GM12891 (cell line): ENCODE data around the gene THRA.

ENCODE experiments used
- DNase-seq: peaks from one replicate; pipeline ENCODE4 v3.0.0; 2011; ENCODE audit warnings: low spot score; ENCODE audit not compliant: insufficient read length
- FAIRE-seq: peaks from 2 replicates; lab custom pipeline; 2011; peaks lifted over from hg19 to GRCh38; lab: Jason Lieb, UNC
- PAX5 ChIP-seq: IDR thresholded peaks from 2 replicates; pipeline ENCODE4 v1.6.1; 2011; ENCODE audit warnings: low read length, moderate library complexity, mild to moderate bottlenecking; ENCODE audit not compliant: insufficient read depth, severe bottlenecking
- POLR2A ChIP-seq: IDR thresholded peaks from 2 replicates; pipeline ENCODE4 v1.6.1; 2011; ENCODE audit warnings: low read depth, low read length, control low read depth
- POLR2AphosphoS5 ChIP-seq: IDR thresholded peaks from 2 replicates; pipeline ENCODE4 v1.6.1; 2011; ENCODE audit warnings: low read depth, low read length, control low read depth
- POU2F2 ChIP-seq: IDR thresholded peaks from 2 replicates; pipeline ENCODE4 v1.6.1; 2011; ENCODE audit warnings: low read depth, mild to moderate bottlenecking, control low read depth, low read length, moderate library complexity
- SPI1 ChIP-seq: IDR thresholded peaks from 2 replicates; pipeline ENCODE4 v1.6.1; 2011; ENCODE audit warnings: low read depth, low read length, control low read depth
- TAF1 ChIP-seq: IDR thresholded peaks from 2 replicates; pipeline ENCODE4 v1.6.1; 2011; ENCODE audit warnings: low read depth, low read length, control low read depth

The THRA gene

GRCh38 chr17:40112718-40113109, 49.9 kb downstream of the THRA start:
- no peak for TF ChIP-seq TAF1
- TF ChIP-seq SPI1: no peak
- TF ChIP-seq PAX5: no peak
- no peak for TF ChIP-seq POU2F2
- no peak for TF ChIP-seq POLR2AphosphoS5
- no peak for TF ChIP-seq POLR2A
- no peak for FAIRE-seq
- DNase-seq: no peak

- FAIRE-seq (peak; percentile 85), DNase-seq (peak; percentile 88)
- TF ChIP-seq POU2F2 (no peak), PAX5 (no peak), POLR2A (peak; percentile 39; the same call in 1 of the 2 replicates), POLR2AphosphoS5 (no peak; the same call in 1 of the 2 replicates), SPI1 (no peak)
Measured at GRCh38 chr17:40113110-40113906, 50.5 kb downstream of the THRA start.

DNA sequence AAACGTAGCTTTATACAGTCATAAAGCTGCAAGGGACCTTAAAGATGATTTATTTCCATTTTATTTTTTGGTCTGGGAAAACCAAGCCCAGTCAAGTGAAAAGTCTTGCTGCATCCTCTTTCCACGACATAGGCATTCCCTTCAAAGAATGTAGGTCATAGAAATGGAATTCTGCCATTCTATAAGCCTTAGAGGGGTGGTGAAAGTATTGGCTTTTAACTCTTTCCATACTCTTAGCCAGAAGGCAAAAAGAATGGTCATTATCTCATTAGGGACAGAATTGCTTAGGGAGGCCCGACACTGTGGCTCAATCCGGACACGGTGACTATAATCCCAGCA, 51.1 kb downstream of the THRA start:
- DNase-seq: no peak
- FAIRE-seq: no peak
- TF ChIP-seq POU2F2 (no peak), TAF1 (no peak), PAX5 (no peak), POLR2AphosphoS5 (no peak), SPI1 (no peak), POLR2A (no peak)

DNA sequence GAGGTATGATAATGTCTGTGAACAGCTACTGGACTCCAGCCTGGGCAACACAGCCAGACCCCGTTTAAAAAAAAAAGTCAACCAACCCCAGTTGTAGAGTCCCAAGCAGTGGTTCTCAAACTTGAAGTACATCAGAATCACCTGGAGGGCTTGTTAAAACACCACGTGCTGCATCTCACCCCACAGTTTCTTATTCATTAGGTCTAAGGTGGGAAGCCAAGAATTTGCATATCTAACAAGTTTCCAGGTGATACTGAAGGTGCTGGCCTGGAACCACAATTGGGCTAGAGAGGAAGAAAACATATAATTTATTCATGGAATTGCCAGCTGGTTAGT, 52.3 kb downstream of the THRA start:
- TF ChIP-seq SPI1: no peak
- no peak for TF ChIP-seq TAF1
- no peak for TF ChIP-seq POLR2AphosphoS5
- no peak for TF ChIP-seq POLR2A
- TF ChIP-seq POU2F2: no peak
- no peak for TF ChIP-seq PAX5
- FAIRE-seq: no peak
- no peak for DNase-seq

DNA sequence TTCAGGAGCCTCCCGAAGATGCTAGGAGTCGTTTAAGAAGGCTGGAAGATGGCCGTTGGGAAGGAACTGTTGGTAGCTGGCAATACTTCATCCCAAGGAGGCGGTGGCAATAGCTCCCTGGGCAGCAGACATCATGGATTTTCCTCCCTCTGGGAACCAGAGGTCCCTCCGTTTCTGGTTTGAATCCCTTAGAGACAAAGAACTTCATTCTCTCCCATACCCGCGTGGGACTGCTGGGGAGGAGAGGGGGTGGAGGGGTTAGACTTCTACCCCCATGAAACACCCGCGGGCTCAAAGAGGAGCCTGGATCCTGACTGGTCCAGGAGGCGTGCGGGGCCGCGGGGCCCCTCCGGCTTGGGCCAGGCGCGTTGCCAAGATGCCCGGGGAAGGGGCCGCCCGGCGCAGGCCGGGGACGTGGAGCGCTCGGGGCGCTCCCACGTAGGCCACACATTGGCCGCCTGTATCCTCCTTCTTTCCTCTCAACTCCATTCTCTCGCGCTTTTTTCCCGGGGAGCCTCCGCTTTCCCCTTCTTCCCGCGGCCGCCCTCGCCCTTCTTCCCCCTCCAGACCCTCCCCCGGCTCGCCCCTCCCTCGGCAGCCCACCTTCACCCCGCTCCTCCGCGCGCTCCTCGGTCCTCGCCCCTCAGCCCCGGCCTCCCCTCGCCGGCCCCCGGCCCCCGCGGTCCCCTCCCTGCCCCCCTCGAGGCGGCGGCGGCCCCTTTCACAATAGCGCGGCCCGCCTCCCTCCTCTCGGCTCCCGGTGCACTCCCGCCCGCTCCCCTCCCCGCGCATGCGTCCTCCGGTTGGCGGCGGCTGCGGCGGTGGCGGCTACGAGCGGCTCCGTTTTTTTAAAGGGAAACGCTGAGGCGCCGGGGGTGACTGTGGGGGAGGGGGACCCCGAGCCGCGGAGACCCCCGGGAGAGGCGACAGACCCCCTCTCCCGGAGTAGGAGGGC, 58.7 kb downstream of the THRA start, which contains the start of gene MSL1:
Gene MSL1 (plus strand): TSS at position 791 of the 955 bp plus-strand sequence. CDS start 642 bp downstream, outside the sequence.
- FAIRE-seq (peak; percentile 48), DNase-seq (peak; percentile 96)
- TF ChIP-seq POLR2A: no peak
- no peak for TF ChIP-seq TAF1
- no peak for TF ChIP-seq POLR2AphosphoS5
- TF ChIP-seq PAX5: no peak
- no peak for TF ChIP-seq SPI1
- TF ChIP-seq POU2F2: no peak

DNA sequence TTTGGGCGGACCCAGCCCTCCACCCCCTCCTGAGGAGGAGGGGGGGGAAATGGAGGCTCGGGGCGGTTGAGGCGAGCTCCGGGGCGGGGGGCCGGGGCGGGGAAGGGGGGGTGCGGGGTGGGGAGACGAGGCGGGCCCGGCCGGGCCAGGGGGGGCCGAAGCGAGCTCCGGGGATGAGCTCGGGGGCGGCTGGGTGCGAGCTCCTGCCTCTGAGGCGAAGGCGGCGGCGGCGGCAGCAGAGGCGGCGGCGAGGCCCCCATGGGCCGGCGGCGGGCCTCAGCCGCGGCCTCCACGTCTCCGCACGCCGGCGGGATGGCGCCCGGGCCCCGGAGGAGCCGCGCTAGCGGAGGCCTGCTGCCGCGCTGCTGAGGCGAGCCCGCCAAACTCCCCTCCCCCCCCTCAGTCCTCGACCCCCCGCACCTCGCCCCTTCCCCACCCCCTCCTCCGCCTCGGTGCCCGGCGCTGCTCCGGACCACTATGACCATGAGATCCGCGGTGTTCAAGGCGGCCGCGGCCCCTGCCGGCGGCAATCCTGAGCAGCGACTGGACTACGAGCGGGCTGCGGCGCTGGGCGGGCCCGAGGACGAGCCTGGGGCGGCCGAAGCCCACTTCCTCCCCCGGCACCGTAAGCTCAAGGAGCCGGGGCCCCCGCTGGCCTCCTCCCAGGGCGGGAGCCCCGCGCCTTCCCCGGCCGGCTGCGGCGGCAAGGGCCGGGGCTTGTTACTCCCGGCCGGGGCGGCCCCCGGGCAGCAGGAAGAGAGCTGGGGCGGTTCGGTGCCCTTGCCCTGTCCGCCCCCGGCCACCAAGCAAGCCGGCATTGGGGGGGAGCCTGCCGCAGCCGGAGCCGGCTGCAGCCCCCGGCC, 59.6 kb downstream of the THRA start:
- TF ChIP-seq SPI1 (peak; percentile 51), PAX5 (no peak)
- no peak for FAIRE-seq
- peak; percentile 51 for DNase-seq

- FAIRE-seq (peak; percentile 81), DNase-seq (peak; percentile 51)
- no peak for TF ChIP-seq POLR2A
- 0 out of 2 replicates have a peak, but pooled peaks have one; percentile 15 for TF ChIP-seq POLR2AphosphoS5
- TF ChIP-seq TAF1: no peak
- no peak for TF ChIP-seq POU2F2
- TF ChIP-seq SPI1: no peak
Measured at GRCh38 chr17:40122999-40123810, 60.4 kb downstream of the THRA start.

DNA sequence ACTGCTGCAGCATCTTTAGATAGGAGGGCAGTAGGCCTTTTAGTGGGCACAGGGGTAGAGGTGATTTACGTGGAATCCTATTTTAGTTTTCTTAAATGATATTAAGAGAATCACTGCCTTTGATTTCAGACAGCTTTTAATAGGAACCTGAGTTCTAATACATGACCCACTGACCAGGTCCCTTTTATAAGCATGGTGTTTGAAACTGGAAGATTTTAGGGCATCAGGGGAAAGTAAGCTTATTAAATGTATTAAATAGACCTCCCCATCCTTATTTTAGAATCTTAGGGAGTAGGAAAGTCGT, 61.0 kb downstream of the THRA start:
- TF ChIP-seq SPI1 (no peak), TAF1 (no peak), PAX5 (no peak), POLR2AphosphoS5 (no peak), POU2F2 (no peak)
- DNase-seq (no peak), FAIRE-seq (no peak)
